Coronary artery (tissue), 2 donors: ENCODE measurements around the gene PHC1.

Experiments used
- DNase-seq: peaks from one replicate; pipeline ENCODE4 v3.0.0-alpha.2; 2017; ENCODE audit warnings: low spot score
- H3K27ac ChIP-seq, 2 donors: fragments of 200-600 bp; sonication (generic); one replicate each; pipeline ENCODE4 v1.5.1; 2016 to 2019
- H3K4me3 ChIP-seq: fragments of 200-600 bp; sonication (generic); 2 replicates; pipeline ENCODE4 v1.5.1; 2016; ENCODE audit warnings: mild to moderate bottlenecking, moderate library complexity
- TF ChIP-seq, protein P1 (sequence below): fragments of 200-600 bp; sonication (generic); IDR thresholded peaks from one replicate; pipeline ENCODE4 v1.5.1; 2019; ENCODE audit warnings: antibody characterized with exemption

Gene PHC1

GRCh38 chr12:8950221-8950527 lies 35.9 kb downstream of the PHC1 start:
- peak overlapping the region; percentile 94 to 95 for H3K27ac ChIP-seq

DNA sequence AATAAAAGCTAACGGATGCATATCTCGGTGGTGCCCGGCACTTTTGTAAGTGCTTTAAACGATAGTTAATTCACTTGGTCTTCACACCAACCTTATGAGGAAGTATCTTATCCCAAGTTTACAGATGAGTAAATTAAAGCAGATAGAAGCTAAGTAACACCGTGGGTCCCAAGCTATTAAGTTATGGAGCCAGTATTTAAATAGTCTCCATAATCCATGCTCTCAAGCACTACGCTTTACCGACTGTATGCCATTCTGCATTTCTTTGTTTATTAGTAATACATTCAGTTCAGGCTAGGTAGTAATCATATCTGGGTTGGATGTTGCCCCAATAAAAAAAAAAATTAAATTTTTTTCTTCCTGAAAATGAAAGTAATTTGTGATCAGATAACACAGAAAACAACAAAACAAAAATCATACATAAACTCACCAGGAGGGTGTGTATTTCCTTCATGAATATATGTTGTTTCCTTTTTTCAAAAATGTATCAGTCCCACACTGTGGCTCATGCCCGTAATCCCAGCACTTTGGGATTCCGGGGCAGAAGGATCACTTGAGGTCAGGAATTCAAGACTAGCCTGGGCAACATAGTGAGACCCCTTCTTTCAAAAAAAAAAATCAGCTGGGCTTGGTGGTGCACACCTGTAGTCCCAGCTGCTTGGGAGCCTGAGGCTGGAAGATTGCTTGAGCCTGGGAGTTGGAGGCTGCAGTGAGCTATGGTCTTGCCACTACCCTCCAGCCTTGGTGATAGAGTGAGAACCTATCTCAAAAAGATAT lies 36.6 kb downstream of the PHC1 start:
- DNase-seq = no peak
- Histone ChIP-seq H3K4me3 (peak overlapping the region; percentile 76), H3K27ac (peak overlapping the region; percentile 94 to 95)
- TF ChIP-seq, protein P1, sequence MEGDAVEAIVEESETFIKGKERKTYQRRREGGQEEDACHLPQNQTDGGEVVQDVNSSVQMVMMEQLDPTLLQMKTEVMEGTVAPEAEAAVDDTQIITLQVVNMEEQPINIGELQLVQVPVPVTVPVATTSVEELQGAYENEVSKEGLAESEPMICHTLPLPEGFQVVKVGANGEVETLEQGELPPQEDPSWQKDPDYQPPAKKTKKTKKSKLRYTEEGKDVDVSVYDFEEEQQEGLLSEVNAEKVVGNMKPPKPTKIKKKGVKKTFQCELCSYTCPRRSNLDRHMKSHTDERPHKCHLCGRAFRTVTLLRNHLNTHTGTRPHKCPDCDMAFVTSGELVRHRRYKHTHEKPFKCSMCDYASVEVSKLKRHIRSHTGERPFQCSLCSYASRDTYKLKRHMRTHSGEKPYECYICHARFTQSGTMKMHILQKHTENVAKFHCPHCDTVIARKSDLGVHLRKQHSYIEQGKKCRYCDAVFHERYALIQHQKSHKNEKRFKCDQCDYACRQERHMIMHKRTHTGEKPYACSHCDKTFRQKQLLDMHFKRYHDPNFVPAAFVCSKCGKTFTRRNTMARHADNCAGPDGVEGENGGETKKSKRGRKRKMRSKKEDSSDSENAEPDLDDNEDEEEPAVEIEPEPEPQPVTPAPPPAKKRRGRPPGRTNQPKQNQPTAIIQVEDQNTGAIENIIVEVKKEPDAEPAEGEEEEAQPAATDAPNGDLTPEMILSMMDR = no peak

More at GRCh38 chr12:8950221-8950527, 35.9 kb downstream of the PHC1 start:
- no peak for DNase-seq
- TF ChIP-seq, protein P1 = no peak
- H3K4me3 ChIP-seq = peak overlapping the region; percentile 76

GRCh38 chr12:8951744-8952143 lies 37.4 kb downstream of the PHC1 start:
- H3K27ac ChIP-seq = no peak overlapping the region
- H3K4me3 ChIP-seq = no peak overlapping the region
- TF ChIP-seq, protein P1 = no peak
- DNase-seq = no peak

- Histone ChIP-seq H3K4me3 (no peak overlapping the region), H3K27ac (no peak overlapping the region)
- no peak for DNase-seq
- TF ChIP-seq, protein P1 = no peak
These were observed 39.6 kb downstream of the PHC1 start for GRCh38 chr12:8953773-8954402.

GRCh38 chr12:8956073-8956472 lies 41.8 kb downstream of the PHC1 start:
- DNase-seq = no peak
- H3K4me3 ChIP-seq = no peak overlapping the region
- H3K27ac ChIP-seq = no peak overlapping the region
- TF ChIP-seq, protein P1 = no peak

GRCh38 chr12:8956772-8957171 lies 42.5 kb downstream of the PHC1 start:
- DNase-seq = no peak
- TF ChIP-seq, protein P1 = no peak
- no peak overlapping the region for H3K27ac ChIP-seq
- no peak overlapping the region for H3K4me3 ChIP-seq

- no peak overlapping the region for H3K4me3 ChIP-seq
- H3K27ac ChIP-seq = no peak overlapping the region
- DNase-seq = no peak
- TF ChIP-seq, protein P1 = no peak
These were observed 43.3 kb downstream of the PHC1 start for GRCh38 chr12:8957561-8957960.
